WI38 (cell line): Measurements from ENCODE around the gene PABPN1L.

Experiments used
- H3K4me3 ChIP-seq: 2 replicates; pipeline ENCODE4 v1.5.1; 2011; ENCODE audit warnings: low read depth, mild to moderate bottlenecking, control low read depth, low read length
- TF ChIP-seq, protein P1 (sequence below): IDR thresholded peaks from 2 replicates; pipeline ENCODE4 v1.5.1; 2012; ENCODE audit warnings: low read depth, mild to moderate bottlenecking, control low read depth, low read length

Gene PABPN1L

DNA sequence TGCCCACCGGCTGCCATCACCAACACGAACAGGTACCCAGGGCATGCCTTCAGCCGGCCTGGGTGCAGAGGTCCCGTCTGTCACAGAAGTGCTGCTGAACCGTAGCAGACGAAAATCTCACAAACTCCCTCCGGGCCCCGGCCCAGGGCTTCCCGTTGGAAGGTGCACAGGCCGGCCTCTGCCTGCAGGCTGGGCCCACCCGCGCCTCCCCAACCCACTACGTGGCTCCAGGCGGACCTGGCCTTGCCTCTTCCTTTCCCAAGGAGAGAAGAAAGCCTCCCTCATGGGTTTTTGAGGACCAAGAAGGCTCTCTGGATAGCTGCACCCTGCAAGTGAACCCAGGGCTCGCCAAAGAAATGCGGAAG lies 45.5 kb upstream of the PABPN1L start:
- TF ChIP-seq, protein P1, sequence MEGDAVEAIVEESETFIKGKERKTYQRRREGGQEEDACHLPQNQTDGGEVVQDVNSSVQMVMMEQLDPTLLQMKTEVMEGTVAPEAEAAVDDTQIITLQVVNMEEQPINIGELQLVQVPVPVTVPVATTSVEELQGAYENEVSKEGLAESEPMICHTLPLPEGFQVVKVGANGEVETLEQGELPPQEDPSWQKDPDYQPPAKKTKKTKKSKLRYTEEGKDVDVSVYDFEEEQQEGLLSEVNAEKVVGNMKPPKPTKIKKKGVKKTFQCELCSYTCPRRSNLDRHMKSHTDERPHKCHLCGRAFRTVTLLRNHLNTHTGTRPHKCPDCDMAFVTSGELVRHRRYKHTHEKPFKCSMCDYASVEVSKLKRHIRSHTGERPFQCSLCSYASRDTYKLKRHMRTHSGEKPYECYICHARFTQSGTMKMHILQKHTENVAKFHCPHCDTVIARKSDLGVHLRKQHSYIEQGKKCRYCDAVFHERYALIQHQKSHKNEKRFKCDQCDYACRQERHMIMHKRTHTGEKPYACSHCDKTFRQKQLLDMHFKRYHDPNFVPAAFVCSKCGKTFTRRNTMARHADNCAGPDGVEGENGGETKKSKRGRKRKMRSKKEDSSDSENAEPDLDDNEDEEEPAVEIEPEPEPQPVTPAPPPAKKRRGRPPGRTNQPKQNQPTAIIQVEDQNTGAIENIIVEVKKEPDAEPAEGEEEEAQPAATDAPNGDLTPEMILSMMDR: no peak
- no peak overlapping the region for H3K4me3 ChIP-seq

DNA sequence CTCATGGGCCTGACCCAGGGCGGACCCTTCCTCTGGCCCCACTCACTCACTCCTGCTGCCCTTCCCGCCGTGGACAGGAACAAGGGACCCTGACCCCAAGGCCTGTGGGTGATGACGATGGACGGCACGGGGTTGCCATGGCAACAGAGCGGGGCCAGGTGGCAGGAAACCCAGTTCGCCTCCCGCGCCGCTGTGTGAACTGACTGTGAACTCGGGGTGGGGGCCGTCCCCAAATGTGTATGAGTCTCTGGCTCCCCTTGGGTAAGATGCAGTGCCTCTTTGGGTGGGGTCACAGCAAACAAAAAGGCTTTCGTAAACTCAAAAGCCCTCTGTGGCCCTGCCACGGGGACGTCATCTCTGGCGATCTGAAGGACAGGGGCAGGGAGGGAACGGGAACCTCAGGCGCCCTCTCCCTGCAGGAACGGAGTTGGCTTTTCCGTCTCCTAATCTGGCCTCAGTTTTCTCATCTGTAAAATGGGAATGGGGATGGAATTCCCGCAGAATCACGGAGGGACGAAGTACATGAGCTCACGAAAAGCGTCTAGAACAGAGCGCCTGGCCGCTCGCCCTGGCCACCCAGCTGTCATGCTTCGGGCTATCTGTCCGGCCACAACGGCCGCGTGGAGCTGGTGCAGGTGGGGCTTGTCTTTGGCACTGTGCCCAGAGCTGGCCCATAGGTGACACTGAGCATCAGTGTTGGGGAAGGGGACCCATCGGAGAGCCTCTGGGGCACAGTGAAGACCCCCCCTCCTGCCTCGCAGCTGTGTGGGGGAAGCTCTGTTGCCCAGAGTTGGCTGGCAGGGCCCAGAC lies 44.9 kb upstream of the PABPN1L start:
- TF ChIP-seq, protein P1: no peak
- H3K4me3 ChIP-seq: no peak overlapping the region

DNA sequence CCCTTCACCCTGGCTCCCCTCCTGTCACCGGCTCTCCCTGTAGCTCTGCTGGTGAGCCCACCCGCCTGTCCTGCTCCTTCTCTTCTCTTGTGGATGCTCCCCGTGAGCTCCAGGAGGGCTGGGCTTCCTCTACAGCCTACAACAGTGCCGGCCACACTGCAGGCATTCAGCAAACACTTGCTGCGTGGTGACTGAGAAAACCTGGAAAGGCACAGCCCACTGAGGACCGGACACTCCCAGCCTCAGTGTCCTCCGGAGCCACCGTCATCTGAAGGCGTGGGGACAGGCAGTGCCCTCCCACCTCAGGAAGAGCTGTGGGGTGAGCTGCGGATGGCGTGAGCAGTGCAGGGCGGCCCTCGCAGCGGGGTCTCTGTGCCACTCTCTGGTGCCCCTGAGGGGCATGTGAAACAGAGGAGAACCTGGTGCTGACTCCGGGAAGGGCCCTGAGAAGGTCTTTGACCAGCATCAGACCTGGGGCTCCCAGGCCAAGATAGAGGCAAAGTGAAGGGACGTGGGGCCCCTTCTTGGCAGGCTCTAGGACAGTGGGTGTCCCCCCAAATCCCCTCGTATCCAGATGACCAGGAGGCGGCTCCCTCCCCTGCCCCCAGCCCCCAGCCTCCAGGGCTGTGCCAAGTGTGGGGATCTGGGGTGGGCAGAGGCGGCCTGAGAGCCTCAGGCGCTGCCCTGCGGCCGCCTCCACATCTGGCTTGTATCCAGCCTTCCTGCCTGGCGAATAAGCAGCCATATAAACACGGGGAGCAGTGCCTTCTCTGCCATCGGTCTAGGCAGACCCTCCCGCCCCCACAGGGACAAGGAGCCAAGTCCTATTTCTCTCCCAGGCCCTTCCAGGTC lies 44.0 kb upstream of the PABPN1L start:
- TF ChIP-seq, protein P1: no peak
- no peak overlapping the region for H3K4me3 ChIP-seq

DNA sequence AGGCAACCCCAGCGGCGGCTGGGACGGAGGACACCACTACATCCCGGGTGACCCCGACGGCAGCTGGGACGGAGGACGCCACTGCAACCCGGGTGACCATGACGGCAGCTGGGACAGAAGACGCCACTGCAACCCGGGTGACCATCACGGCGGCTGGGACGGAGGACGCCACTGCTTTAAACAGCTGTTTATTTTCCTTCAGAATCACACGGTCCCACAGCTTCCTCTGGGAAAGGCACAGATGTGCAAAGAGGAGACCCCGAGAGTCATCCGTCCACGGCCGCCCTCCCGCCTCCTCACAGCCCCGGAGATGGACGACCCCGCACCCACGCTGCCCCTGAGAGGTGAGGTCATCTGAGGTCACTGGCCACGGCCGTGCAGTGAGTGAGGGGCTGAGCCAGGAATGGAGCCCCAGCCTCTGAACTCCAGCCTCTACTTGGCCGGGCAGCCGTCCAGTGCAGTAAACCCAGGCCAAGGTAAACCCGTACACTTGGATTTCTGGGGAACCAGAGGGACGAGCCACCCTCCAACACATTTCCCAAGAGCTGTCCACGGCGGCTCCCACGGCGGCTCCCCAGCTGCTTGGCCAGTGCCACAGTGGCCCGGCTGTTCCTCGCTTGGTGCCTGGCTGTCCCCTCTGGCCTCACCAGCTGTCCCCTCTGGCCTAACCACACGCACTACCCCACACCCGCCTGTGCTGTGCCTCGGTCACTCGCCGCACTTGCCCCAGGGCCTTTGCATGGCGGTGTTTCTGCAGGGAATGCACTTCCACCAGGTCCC lies 43.2 kb upstream of the PABPN1L start:
- no peak overlapping the region for H3K4me3 ChIP-seq
- TF ChIP-seq, protein P1: no peak

DNA sequence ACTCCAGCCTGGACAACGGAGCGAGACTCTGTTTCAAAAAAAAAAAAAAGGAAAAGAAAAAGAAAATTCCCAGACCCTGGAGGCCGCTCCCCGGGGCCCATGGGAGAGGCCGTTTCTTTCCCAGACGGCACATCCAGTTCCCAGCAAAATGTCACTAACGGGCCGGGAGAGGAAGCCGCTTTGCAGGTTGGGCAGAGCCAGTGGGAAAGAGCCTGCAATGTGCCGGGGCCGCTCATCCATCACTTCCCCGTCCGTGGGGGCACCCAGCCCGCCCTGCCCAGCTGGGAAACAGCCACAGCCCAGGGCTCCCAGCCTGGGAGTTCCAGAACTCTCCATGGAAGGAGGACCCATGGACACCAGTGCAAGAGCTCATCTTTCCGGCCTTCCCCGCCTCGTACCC lies 41.8 kb upstream of the PABPN1L start:
- no peak overlapping the region for H3K4me3 ChIP-seq
- TF ChIP-seq, protein P1: no peak

DNA sequence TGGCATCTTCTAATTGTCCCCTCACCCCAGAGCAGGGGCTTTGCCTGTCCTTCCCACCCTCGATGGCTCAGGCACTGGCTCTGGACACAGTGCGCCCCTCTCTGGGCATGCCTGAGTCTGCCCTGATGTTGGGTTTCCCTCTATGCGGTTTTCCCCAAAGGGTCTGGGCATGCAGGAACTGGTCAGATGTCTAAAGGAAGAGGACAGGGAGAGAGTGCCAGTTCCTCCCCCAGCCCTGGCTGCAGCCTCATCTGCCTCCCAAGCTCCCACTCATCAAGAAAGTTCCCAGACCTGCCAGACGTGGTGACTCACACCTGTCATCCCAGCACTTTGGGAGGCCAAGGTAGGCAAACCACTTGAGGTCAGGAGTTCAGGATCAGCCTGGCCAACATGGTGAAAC lies 41.3 kb upstream of the PABPN1L start:
- TF ChIP-seq, protein P1: no peak

More for the DNA sequence above, 41.3 kb upstream of the PABPN1L start:
- no peak overlapping the region for H3K4me3 ChIP-seq
